GM13976 (cell line): ENCODE data around the gene FNDC11.

ENCODE experiments used
- DNase-seq: peaks from one replicate; pipeline ENCODE4 v3.0.0; 2012; ENCODE audit warnings: low spot score
- in situ Hi-C: fragments of 300-500 bp; cut with MboI; formaldehyde crosslinking; loops from one replicate; pipeline ENCODE4 v1.12.0; 2022; ENCODE audit warnings: low sequenced_read_pairs, mixed read lengths, inconsistent platforms; ENCODE audit not compliant: unreplicated experiment
- TF ChIP-seq, protein P1 (sequence below): IDR thresholded peaks from 2 replicates; pipeline ENCODE4 v1.5.1; 2012; ENCODE audit warnings: borderline replicate concordance, mild to moderate bottlenecking; ENCODE audit not compliant: insufficient read depth; ENCODE audit errors: extremely low read depth, missing control alignments, control extremely low read depth

Gene FNDC11

DNA sequence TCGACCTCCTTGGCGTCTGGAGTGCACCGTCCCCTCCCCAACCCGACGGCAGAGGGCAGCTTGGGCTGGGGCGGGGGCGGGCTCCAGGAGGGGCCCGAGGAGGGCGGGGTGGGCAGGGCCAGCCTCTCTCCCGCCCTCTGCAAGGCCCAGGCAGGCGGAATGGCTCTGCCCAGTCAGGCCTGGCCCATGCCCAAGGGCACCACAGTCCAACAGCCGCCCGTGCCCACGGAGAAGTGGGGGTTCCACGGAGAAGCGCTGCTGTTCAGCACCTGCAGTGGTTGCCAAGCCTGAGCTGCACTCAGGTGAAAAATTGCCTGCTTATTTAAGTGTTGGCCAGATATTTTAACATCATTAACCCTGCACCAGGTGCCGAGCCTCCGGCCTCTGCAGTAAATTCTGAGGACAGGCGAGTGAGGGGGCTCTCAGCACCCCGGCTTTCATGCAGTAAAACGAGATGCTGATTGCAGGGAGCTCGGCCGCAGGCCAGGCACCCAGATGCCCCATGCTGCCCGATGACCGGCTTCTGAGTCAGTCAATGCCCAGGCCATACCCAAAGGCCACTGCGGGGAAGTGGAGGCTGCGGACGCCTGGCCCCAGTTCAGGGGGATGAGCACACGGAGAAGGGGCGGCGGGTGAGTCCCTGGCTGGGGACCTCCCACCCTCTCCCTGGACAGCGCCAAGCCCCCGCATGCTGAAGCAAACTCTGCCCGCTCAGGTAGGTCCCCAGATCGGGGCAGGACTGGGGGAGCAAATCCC, 6.1 kb upstream of the FNDC11 start, which contains the start of gene SRMS:
TSS of gene SRMS (minus strand) at position 25 of the 756 bp plus-strand sequence. CDS start 286 bp downstream, outside the sequence.
- no peak for DNase-seq
- in situ Hi-C loops = loop anchor here (25.0 kb wide), 1 partner anchor 314 kb away; the partner anchor contains the start of genes ABHD16B and TPD52L2
- TF ChIP-seq, protein P1, sequence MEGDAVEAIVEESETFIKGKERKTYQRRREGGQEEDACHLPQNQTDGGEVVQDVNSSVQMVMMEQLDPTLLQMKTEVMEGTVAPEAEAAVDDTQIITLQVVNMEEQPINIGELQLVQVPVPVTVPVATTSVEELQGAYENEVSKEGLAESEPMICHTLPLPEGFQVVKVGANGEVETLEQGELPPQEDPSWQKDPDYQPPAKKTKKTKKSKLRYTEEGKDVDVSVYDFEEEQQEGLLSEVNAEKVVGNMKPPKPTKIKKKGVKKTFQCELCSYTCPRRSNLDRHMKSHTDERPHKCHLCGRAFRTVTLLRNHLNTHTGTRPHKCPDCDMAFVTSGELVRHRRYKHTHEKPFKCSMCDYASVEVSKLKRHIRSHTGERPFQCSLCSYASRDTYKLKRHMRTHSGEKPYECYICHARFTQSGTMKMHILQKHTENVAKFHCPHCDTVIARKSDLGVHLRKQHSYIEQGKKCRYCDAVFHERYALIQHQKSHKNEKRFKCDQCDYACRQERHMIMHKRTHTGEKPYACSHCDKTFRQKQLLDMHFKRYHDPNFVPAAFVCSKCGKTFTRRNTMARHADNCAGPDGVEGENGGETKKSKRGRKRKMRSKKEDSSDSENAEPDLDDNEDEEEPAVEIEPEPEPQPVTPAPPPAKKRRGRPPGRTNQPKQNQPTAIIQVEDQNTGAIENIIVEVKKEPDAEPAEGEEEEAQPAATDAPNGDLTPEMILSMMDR = no peak

DNA sequence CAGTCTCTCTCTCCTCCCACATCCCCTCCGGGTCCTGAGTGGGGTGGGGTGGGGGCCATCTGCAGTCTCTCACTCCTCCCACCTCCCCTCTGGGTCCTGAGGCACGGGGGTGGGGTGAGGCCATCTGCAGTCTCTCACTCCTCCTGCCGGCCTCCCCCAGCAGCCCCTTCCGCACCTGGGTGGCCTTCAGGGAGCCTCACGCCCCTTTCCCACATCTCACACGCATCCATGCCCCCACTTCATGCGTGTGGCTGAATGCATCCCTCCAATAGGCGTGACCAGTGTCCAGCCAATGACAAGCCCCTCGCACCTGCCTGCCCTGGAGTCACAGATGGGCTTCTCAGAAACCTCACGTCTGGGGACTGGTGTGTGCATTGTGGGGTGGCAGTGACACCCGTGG, 5.4 kb upstream of the FNDC11 start:
- in situ Hi-C loops = loop anchor here (25.0 kb wide), 1 partner anchor 314 kb away; the partner anchor contains the start of genes ABHD16B and TPD52L2
- TF ChIP-seq, protein P1 = no peak
- DNase-seq = no peak

DNA sequence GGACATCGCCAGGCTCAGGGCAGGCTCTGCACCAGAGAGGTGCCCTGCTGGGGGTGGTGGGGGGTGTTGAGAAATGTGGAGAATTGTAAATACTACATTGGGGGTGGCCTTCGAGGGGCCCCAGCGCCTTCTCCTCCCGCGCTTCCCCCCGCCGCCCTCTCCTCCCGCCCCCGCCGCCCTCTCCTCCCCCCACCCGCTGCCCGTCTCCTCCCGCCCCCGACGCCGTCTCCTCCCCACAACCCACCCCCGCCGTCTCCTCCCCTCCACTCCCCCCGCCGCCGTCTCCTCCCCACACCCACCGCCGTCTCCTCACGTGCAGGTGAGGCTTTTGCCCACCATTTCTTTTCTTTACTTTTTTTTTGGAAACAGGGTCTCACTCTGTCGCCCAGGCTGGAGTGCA, 4.9 kb upstream of the FNDC11 start:
- TF ChIP-seq, protein P1 = no peak
- DNase-seq = no peak
- in situ Hi-C loops = loop anchor here (25.0 kb wide), 1 partner anchor 313 kb away; the partner anchor contains the start of genes ABHD16B and TPD52L2

DNA sequence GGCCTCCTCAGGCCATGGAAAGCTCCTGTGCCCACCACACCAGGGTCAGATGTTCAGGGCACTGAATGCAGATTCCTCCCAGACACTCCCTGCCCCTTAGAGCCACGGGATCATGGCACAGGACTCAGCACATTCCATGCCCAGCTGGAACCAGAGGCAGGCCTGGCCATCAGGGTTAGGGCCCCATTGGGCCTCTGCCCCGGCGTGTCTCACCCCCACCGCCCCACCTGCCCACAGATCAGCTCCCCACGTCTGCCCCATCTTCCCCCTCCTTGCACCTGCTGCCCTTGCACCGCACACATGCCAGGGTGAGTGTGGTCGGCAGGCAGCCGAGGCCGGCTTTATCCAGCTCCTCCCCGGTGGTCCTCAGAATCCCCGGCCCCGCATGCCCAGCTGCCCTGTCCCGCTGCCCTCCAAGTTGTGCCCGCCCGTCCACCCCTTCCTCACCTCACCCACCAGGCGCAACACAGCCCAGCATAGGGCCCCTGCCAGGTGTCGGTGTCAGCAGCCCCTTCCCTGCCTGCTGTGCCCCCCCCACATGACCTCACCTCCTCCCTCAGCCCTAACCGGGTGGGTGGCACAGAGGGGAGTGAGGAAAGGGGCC, 4.2 kb upstream of the FNDC11 start:
- DNase-seq = no peak
- in situ Hi-C loops = loop anchor here (25.0 kb wide), 1 partner anchor 313 kb away; the partner anchor contains the start of genes ABHD16B and TPD52L2
- TF ChIP-seq, protein P1 = no peak

DNA sequence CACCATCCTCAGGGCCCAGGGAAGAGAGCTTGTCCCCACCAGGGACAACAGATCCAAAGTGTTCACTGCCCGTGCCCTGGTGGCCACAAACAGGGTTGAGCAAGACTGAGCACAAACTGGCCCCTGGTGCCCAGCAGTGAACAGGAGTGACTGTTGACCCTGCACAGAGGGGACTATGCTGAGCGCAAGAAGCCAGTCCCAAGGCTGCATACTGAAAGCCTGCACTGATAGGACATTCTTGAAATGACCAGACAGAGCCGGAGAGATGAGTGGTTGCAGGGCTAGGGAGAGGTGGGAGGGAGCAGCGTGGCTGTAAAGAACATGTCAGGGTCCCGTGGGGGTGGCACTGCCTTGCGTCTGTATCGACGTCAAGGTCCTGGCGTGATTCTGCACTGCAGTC, 2.9 kb upstream of the FNDC11 start:
- TF ChIP-seq, protein P1 = no peak
- DNase-seq = no peak
- in situ Hi-C loops = no loop called here

DNA sequence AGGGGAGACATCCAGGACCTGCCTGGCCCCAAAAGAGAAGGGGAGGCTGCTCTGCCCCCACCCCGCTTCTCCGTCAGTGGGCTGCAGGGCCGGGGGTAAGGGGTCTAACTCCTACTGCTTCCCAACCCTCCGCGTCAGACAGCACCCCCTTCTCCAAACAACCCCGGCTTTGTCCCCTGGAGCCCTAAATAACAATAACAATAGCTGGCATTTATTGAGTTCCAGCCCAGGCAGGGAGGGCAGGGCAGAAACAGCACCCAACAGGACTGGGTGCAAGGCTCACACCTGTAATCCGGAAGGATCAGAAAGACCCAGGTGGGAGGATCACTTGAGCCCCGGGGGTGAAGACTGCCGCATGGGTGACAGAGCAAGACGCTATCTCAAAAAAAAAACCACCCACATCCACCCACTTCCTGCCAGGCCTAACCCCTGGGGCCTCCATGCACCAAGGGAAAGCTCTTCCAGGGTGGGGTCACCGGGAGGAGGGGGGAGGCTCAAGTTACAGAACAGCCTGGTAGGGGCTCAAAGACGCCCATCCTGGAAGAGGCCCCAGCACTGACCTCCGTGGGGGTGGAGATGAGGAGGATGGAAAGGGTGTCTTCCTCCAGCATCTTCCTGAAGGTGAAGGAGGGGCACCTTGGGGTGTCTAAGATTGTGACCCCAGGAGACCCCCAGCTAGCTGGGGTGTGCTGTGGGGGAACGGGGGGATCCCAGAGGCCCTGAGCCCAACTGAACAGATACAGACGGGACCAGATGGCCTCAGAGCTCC, 1.3 kb upstream of the FNDC11 start:
- DNase-seq = no peak
- in situ Hi-C loops = no loop called here
- TF ChIP-seq, protein P1 = no peak
